Renal cortical epithelial cell (primary cell): ENCODE measurements around the gene ALDH16A1. TPM values are rescaled to one million over a fixed set of nuclear protein-coding genes. Genes with fewer than 3 reads are reported as not detected.

ENCODE experiments used
- DNase-seq: peaks from one replicate; pipeline ENCODE4 v3.0.0-alpha.2; 2011; ENCODE audit warnings: low read depth
- total RNA-seq: library from RNA; depleted of rRNA; stranded (reverse); fragments of >200 nt; gene quantifications from 2 replicates; pipeline ENCODE4 v1.2.3, GENCODE V29; 2014

ALDH16A1 gene
- total RNA-seq, 1 donor from 2014 or later: 30.5 TPM

DNA sequence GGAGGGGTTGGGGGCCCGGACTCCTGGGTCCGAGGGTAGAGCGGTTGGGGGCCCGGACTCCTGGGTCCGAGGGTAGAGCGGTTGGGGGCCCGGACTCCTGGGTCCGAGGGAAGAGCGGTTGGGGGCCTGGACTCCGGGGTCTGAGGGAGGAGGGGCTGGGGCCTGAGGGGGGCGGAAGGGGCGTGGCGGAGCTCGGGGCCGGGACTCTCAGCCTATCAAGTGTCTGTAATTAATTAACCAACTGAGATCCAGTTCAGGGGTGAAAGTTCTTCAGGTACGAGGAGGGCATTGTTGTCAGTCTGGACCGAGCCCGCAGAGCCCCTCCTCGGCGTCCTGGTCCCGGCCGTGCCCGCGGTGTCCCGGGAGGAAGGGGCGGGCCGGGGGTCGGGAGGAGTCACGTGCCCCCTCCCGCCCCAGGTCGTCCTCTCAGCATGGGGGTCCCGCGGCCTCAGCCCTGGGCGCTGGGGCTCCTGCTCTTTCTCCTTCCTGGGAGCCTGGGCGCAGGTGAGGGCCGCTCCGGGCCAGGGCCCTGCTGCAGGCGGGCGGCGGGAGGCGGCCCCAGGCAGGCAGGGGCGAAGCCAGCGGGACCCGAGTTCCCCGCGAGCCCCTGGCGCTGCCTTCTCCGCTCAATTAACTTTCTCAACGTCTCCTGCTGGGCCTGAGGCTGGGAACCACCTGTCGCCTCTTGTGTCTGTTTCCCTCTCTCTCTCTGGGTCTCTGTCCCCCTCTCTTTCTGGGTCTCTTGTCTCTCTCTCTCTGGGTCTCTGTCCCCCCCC lies 60.1 kb downstream of the ALDH16A1 start:
- peak; percentile 24 for DNase-seq

DNA sequence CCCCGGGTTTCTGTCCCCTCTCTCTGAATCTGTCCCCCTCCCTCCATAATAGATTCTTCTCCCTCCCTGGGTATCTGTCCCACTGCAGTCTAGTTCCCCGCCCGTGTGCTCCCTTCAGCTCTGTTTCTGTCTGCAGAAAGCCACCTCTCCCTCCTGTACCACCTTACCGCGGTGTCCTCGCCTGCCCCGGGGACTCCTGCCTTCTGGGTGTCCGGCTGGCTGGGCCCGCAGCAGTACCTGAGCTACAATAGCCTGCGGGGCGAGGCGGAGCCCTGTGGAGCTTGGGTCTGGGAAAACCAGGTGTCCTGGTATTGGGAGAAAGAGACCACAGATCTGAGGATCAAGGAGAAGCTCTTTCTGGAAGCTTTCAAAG lies 60.7 kb downstream of the ALDH16A1 start:
- no peak for DNase-seq

DNA sequence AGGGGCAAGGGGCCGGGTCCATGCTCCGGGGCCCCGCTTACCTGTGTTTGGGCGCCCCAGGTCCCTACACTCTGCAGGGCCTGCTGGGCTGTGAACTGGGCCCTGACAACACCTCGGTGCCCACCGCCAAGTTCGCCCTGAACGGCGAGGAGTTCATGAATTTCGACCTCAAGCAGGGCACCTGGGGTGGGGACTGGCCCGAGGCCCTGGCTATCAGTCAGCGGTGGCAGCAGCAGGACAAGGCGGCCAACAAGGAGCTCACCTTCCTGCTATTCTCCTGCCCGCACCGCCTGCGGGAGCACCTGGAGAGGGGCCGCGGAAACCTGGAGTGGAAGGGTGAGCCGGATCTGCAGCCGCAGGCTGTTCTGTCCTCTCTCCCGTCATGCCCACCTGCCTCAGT lies 61.1 kb downstream of the ALDH16A1 start:
- no peak for DNase-seq

DNA sequence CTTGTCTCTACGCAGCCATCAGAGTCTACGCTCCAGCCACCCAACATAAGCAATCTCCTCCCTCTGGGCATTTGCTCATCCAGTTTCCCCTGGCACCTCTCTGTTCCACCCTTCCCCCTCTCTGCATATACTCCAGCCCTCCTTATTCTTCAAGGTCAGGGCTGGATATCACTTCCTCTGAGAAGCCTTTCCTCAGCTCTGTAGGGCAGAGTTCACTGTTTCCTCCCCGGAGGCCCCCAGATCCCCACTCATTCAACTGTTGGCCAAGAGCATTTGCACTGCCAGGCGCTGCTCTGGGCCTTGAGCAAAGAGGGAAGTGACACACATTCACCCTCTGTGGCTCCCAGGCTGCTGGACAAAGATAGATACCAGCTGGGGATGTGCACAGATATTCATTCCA lies 62.7 kb downstream of the ALDH16A1 start:
- DNase-seq: no peak

DNA sequence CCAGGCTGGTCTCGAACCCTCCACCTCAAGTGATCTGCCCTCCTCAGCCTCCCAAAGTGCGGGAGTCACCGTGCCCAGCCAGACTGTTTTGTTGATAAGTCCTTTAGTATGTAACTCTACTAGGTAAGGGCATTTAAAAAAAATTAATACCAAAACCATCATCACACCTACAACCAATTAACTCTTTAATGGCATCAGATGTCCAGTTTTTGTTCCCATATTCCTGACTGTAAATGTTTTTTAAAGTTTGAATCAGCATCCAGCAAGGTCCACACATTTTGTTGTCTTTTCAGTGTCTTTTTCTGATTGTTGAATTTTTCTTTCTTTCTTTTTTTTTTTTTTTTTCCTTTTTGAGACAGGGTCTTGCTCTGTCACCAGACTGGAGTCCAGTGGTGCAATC lies 65.0 kb downstream of the ALDH16A1 start:
- no peak for DNase-seq

Other genes starting within 250 kb of the ALDH16A1 start
- 0.25 TPM in 1 of 2 replicates, not detected in the other for gene SLC6A16, start 128.0 kb upstream of the ALDH16A1 start, total RNA-seq
- gene CD37, start 117.8 kb upstream of the ALDH16A1 start, total RNA-seq: not detected in 2 replicates
- gene TEAD2, start 90.8 kb upstream of the ALDH16A1 start, total RNA-seq: 28.0 and 34.2 TPM in 2 replicates
- gene DKKL1, start 89.3 kb upstream of the ALDH16A1 start, total RNA-seq: 0.17 and 0.35 TPM in 2 replicates
- gene KASH5, start 65.0 kb upstream of the ALDH16A1 start, total RNA-seq: not detected in 2 replicates
- not detected in 2 replicates for gene PTH2, start 29.8 kb upstream of the ALDH16A1 start, total RNA-seq
- gene GFY, start 27.8 kb upstream of the ALDH16A1 start, total RNA-seq: not detected in 2 replicates
- 0.15 TPM in 1 of 2 replicates, not detected in the other for gene SLC17A7, start 11.7 kb upstream of the ALDH16A1 start, total RNA-seq
- gene PIH1D1, start 1.4 kb upstream of the ALDH16A1 start, total RNA-seq: 120 and 197 TPM in 2 replicates
- gene FLT3LG, start 21.0 kb downstream of the ALDH16A1 start, total RNA-seq: 1.3 and 1.7 TPM in 2 replicates
- 962 and 2,738 TPM in 2 replicates for gene RPL13A, start 34.4 kb downstream of the ALDH16A1 start, total RNA-seq
- gene RPS11, start 43.2 kb downstream of the ALDH16A1 start, total RNA-seq: 2,210 and 4,384 TPM in 2 replicates
- 23.4 and 47.7 TPM in 2 replicates for gene FCGRT, start 59.4 kb downstream of the ALDH16A1 start, total RNA-seq
- gene RCN3, start 74.8 kb downstream of the ALDH16A1 start, total RNA-seq: 0.75 and 1.6 TPM in 2 replicates
- gene NOSIP, start 127.3 kb downstream of the ALDH16A1 start, total RNA-seq: 37.9 and 117 TPM in 2 replicates
- 4.2 and 7.2 TPM in 2 replicates for gene PRRG2, start 128.1 kb downstream of the ALDH16A1 start, total RNA-seq
- gene PRR12, start 138.0 kb downstream of the ALDH16A1 start, total RNA-seq: 0.87 and 8.7 TPM in 2 replicates
- 32.5 and 40.5 TPM in 2 replicates for gene RRAS, start 186.9 kb downstream of the ALDH16A1 start, total RNA-seq
- gene SCAF1, start 189.0 kb downstream of the ALDH16A1 start, total RNA-seq: 12.5 and 50.9 TPM in 2 replicates
- 68.4 and 89.3 TPM in 2 replicates for gene IRF3, start 212.6 kb downstream of the ALDH16A1 start, total RNA-seq
- 1.9 and 5.9 TPM in 2 replicates for gene BCL2L12, start 212.7 kb downstream of the ALDH16A1 start, total RNA-seq
- 205 and 483 TPM in 2 replicates for gene PRMT1, start 224.0 kb downstream of the ALDH16A1 start, total RNA-seq
- gene ADM5, start 236.4 kb downstream of the ALDH16A1 start, total RNA-seq: 0.35 TPM in 2 replicates
- gene CPT1C, start 237.9 kb downstream of the ALDH16A1 start, total RNA-seq: 1.9 and 2.5 TPM in 2 replicates